GM21529 (cell line): Measurements from ENCODE around the gene PTPRN2.
"Not testable (repeated sequence)": the region's sequence is repeated elsewhere in the genome, so short reads cannot be mapped to it uniquely, and the experiment has no call there.

Experiments used
- ATAC-seq: cut with Tn5 transposase; IDR thresholded peaks from one replicate; pipeline ENCODE4 v1.9.1; 2021; ENCODE audit not compliant: unreplicated experiment

The PTPRN2 gene

DNA sequence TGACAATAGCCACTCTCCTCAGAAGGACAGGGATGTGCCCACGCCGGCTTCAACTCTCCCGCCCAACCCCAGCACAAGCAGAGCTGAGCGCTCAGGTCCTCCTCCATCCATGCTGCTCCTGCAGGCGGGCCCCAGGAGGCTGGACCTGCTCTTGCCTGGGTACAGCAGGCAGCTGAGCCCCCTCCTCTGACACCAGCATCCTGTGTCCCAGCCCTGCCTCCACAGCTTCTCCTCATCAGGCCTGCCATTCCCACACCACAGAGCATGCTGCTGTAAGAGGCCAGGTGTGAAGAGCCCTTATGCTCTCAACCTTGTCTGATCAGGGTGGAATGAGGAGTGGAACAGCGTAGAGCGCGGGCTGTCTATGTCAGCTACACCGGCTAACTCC lies 302.2 kb downstream of the PTPRN2 start:
- ATAC-seq, result no peak

DNA sequence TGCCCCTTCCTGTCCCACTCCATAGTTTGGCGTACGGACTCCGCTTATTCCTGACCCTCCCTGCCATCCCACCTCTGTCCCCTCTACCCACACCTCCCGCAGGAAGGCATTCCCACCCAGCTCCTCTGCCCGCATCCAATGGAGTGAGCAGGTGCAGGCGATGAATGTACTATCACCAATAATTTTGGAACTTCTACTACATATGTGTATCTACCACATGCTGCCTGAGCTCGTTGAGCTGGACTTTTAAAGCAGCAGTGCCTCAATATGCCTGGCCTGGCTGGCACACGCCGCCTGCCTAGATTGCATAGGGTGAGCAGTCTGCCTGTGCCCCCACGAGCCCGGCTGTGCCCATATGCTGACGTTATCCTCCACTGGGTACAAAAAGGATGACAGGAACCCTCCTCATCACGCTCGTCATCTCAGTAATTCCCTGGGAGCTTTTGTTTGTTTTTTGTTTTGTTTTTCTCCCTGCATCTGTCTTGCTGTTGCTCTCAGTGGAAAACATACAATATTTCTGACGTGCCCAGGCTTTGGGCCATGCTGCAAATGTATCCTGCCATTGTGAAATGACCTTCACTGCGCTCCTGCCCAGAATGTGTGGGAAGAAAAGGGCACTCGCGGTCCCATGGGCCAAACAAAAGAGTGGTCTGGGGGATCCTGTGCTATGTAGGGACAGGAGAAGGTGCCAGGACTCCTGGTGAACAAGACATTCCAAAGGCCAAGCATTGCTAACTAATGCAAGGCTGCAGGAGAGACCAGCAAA lies 302.8 kb downstream of the PTPRN2 start:
- ATAC-seq, result no peak

- no peak for ATAC-seq
Measured at GRCh38 chr7:158284121-158284520, 303.5 kb downstream of the PTPRN2 start.

DNA sequence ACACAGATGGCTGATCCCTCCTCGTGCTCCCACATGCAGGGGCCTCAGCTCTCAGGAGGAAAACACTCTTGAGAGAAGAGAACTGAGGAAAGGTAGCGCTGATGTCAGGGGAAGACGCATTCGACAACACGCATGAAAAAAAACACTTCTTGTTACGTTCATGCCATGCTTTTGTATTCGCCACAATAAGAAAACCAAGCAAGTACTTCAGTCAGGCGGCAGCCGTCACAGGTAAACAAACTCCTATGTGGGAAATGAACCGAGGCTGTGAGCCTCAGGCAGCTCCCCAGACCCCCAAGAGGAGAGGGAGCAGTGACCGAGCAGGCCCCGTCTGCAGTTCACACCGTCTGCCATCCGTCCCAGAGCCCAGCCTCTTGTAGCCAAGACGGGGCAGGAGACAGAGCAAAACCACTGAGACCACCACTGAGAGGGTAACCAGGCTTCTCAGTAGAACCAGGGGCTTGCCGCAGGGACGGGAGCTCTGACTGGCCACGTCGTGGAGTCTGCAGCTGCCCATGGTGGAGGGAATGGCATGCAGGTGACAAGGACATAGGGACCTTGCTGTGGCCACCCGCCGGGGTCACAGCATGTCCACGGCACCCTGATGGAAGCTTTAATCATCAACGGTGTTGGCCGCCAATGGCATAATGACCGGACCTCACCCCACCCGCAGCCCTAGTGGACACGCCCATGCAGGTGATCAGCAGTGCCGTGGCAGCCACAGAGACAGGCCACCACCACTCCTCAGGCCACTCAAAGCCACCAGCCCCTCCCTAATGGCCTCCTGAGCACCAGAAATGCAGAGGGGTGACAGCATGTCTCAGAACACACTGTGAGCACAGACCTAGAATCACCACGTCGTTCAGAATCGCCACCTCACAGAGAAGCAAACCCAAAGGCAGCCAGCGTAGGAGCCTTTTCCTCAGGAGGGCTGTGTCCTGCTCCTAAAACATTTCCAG lies 304.3 kb downstream of the PTPRN2 start:
- no peak for ATAC-seq

DNA sequence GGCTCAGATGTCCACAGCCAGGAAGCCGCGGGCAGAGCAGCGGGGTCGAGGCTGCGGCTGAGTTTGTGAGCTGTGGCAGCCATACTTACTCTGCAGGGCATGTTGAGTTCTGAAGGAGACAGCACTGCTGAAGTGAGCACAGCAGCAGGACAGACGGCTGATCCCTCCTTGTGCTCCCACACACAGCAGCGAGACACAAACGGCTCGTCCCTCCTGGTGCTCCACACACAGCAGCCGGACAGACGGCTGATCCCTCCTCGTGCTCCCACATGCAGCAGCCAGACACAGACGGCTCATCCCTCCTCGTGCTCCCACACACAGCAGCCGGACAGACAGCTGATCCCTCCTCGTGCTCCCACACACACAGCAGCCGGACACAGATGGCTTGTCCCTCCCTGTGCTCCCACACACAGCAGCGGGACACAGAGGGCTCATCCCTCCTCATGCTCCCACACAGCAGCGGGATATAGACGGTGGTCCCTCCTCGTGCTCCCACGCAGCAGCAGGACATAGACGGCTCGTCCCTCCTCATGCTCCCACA lies 305.1 kb downstream of the PTPRN2 start:
- no peak for ATAC-seq

- ATAC-seq, result no peak
Measured at GRCh38 chr7:158281441-158281840, 306.2 kb downstream of the PTPRN2 start.

- ATAC-seq, result no peak
Measured at GRCh38 chr7:158280448-158281144, 307.0 kb downstream of the PTPRN2 start.

DNA sequence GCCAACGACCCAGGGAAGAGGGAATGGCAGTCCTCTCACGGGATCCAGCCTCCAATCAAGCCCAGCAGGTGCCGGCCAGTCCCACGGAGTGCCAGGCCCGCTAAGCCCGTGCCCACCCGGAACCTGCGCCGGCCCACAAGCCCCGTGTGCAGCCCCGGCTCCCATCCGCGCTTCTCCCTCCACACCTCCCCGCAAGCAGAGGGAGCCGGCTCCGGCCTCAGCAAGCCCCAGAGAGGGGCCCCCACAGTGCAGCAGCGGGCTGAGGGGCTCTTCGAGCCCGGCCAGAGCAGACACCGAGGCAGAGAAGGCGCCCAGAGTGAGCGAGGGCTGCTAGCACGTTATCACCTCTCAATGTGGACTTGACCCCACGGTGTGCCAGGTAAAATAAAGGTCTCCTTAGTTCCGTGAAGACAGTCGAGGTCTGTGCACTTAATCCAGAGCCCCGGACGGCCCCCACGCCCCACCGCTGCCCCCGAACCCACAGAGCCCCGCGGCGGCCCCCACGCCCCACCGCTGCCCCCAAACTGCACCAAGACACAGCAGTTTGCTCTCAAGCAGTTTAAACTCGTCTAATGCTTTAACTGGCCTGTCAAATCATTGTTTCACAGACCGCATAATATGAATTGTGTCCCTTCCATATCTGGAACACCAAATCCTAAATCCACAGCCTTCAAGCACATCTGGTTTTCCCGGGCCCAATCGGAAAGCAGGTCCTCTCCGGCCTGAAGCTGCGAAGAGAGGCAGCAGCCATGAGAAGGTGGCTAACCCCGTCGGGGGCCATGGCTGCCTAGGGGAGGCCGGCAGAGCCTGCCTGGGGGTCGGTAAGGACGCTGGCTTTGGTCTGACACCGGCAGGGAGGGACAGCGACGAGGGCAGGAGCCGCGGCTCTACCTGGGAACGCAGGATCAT lies 307.8 kb downstream of the PTPRN2 start:
- no peak for ATAC-seq

DNA sequence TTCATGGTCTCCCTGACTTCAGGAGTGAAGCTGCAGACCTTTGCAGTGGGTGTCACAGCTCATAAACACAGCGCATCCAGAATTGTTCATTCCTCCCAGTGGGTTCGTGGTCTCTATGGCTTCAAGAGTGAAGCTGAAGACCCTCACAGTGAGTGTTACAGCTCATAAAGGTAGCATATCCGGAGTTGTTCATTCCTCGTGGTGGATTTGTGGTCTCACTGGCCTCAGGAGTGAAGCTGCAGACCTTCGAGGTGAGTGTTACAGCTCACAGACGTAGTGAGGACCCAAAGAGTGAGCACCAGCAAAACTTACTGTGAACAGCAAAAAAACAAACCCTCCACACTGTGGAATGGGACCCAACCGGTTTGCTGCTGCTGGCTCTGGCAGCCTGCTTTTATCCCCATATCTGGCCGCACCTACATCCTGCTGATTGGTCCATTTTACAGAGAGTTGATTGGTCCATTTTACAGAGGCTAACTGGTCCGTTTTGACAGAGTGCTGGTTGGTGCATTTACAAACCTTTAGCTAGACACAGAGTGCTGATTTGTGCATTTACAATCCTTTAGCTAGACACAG lies 308.8 kb downstream of the PTPRN2 start:
- no peak for ATAC-seq

- ATAC-seq, result no peak
Measured at GRCh38 chr7:158277219-158278141, 310.1 kb downstream of the PTPRN2 start.

GRCh38 chr7:158276414-158277218 lies 311.0 kb downstream of the PTPRN2 start:
- ATAC-seq, result no peak

DNA sequence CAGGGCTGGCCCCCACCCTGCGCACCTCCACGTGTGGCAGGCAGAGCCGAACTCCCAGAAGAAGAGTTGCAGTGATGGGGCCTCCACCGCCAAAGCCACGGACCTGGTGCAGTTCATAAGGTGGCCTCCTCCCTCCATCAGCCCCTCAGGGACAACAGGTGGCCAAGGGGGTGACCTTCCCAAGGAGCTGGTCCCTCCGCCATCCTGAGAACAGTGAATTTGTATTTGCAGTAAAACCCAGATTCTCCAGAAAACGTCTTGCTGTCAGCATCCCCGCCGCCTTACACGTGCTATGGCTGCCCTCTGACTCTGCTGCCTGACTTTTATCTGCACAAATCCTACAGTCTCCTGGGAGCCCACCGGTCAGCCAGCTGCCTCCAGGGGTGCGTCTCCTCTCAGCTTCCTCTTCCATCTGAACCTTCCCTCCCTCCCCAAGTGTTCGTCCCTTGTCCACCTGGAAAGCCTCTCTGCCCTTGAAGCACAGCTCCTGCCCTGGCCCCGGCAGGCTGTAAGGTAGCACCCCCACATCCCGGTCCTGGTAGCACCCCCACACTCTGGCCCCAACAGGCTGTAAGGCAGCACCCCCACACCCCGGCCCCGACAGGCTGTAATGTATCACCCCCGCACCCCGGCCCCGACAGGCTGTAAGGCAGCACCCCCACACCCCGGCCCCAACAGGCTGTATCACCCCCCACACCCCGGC lies 311.8 kb downstream of the PTPRN2 start:
- ATAC-seq, result no peak

DNA sequence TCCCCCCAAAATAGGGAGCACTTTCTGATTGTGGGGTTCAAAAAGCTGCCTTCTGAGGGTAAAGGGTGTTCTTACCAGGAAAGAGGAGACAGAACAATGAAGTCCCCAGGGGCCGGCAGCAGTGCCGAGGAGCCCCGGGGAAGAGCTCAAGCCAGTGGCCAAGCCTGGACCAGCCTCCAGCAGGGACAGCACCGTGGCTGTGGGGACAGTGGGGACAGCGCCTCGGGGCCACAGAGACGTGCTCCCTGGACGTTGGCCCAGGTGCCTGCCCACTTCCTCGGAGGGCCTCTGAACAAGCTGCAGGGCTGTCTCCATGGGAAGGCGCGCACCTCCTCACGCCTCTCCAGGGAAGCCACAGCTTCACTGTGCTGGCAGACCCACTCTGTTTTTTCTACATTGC lies 312.6 kb downstream of the PTPRN2 start:
- no peak for ATAC-seq

GRCh38 chr7:158274404-158274811 lies 313.2 kb downstream of the PTPRN2 start:
- no peak for ATAC-seq

GRCh38 chr7:158273756-158274342 lies 313.8 kb downstream of the PTPRN2 start:
- ATAC-seq, result not testable (repeated sequence)

- ATAC-seq, result no peak
Measured at GRCh38 chr7:158273138-158273651, 314.4 kb downstream of the PTPRN2 start.
